ENCODE data around the gene MRPL57.
"Not testable (repeated sequence)": the region's sequence is repeated elsewhere in the genome, so short reads cannot be mapped to it uniquely, and the experiment has no call there.

Gene MRPL57

GRCh38 chr13:21219036-21219381, 42.6 kb downstream of the MRPL57 start:
- Histone ChIP-seq H3K4me1 (ENCODE audit: control insufficient read depth, insufficient read depth, low read length) (no peaks in the 10 kb centered on the region; the same call in 1 of the 2 replicates), H3K9me3 (ENCODE audit: control insufficient read depth, insufficient read depth, low read depth, low read length) (peaks cover 16% of the 10 kb centered on the region; the same call in 1 of the 2 replicates), H3K36me3 (ENCODE audit: control insufficient read depth, insufficient read depth, low read length) (no peaks in the 10 kb centered on the region), H3K27ac (ENCODE audit: low read depth, low read length) (no peak overlapping the region), H3K27me3 (ENCODE audit: control insufficient read depth, insufficient read depth, low read length) (no peaks in the 10 kb centered on the region), H3K4me3 (ENCODE audit: low read depth, low read length) (no peak overlapping the region), H3K9ac (ENCODE audit: low read length) (no peak overlapping the region)

GRCh38 chr13:21219716-21220115, 43.3 kb downstream of the MRPL57 start:
- not testable (repeated sequence) for H3K27ac ChIP-seq (ENCODE audit: low read depth, low read length); H3K9ac ChIP-seq (ENCODE audit: low read length); H3K36me3 ChIP-seq (ENCODE audit: control insufficient read depth, insufficient read depth, low read length); H3K4me1 ChIP-seq (ENCODE audit: control insufficient read depth, insufficient read depth, low read length); H3K4me3 ChIP-seq (ENCODE audit: low read depth, low read length); H3K27me3 ChIP-seq (ENCODE audit: control insufficient read depth, insufficient read depth, low read length)
- peaks cover 16% of the 10 kb centered on the region; the same call in 1 of the 2 replicates for H3K9me3 ChIP-seq (ENCODE audit: control insufficient read depth, insufficient read depth, low read depth, low read length)

- no peak overlapping the region for H3K4me3 ChIP-seq (ENCODE audit: low read depth, low read length)
- H3K9ac ChIP-seq (ENCODE audit: low read length) = no peak overlapping the region
- H3K36me3 ChIP-seq (ENCODE audit: control insufficient read depth, insufficient read depth, low read length) = no peaks in the 10 kb centered on the region
- no peaks in the 10 kb centered on the region; the same call in 1 of the 2 replicates for H3K4me1 ChIP-seq (ENCODE audit: control insufficient read depth, insufficient read depth, low read length)
- H3K27me3 ChIP-seq (ENCODE audit: control insufficient read depth, insufficient read depth, low read length) = no peaks in the 10 kb centered on the region
- H3K27ac ChIP-seq (ENCODE audit: low read depth, low read length) = no peak overlapping the region
- peaks cover 16% of the 10 kb centered on the region; the same call in 1 of the 2 replicates for H3K9me3 ChIP-seq (ENCODE audit: control insufficient read depth, insufficient read depth, low read depth, low read length)
Observed at GRCh38 chr13:21221268-21221667, 44.8 kb downstream of the MRPL57 start.

GRCh38 chr13:21225082-21225481, 48.6 kb downstream of the MRPL57 start:
- Histone ChIP-seq H3K27ac (ENCODE audit: low read depth, low read length) (no peak overlapping the region), H3K9me3 (ENCODE audit: control insufficient read depth, insufficient read depth, low read depth, low read length) (peaks cover 16% of the 10 kb centered on the region; the same call in 1 of the 2 replicates), H3K9ac (ENCODE audit: low read length) (no peak overlapping the region), H3K4me3 (ENCODE audit: low read depth, low read length) (no peak overlapping the region), H3K4me1 (ENCODE audit: control insufficient read depth, insufficient read depth, low read length) (no peaks in the 10 kb centered on the region), H3K27me3 (ENCODE audit: control insufficient read depth, insufficient read depth, low read length) (no peaks in the 10 kb centered on the region), H3K36me3 (ENCODE audit: control insufficient read depth, insufficient read depth, low read length) (no peaks in the 10 kb centered on the region)

- no peaks in the 10 kb centered on the region for H3K36me3 ChIP-seq (ENCODE audit: control insufficient read depth, insufficient read depth, low read length)
- no peaks in the 10 kb centered on the region for H3K27me3 ChIP-seq (ENCODE audit: control insufficient read depth, insufficient read depth, low read length)
- no peak overlapping the region for H3K27ac ChIP-seq (ENCODE audit: low read depth, low read length)
- H3K4me1 ChIP-seq (ENCODE audit: control insufficient read depth, insufficient read depth, low read length) = no peaks in the 10 kb centered on the region
- no peak overlapping the region for H3K4me3 ChIP-seq (ENCODE audit: low read depth, low read length)
- H3K9ac ChIP-seq (ENCODE audit: low read length) = no peak overlapping the region
- H3K9me3 ChIP-seq (ENCODE audit: control insufficient read depth, insufficient read depth, low read depth, low read length) = peaks cover 13% of the 10 kb centered on the region; the same call in 1 of the 2 replicates
Observed at GRCh38 chr13:21225841-21226581, 49.6 kb downstream of the MRPL57 start.

- no peaks in the 10 kb centered on the region for H3K36me3 ChIP-seq (ENCODE audit: control insufficient read depth, insufficient read depth, low read length)
- H3K4me3 ChIP-seq (ENCODE audit: low read depth, low read length) = no peak overlapping the region
- no peaks in the 10 kb centered on the region for H3K9me3 ChIP-seq (ENCODE audit: control insufficient read depth, insufficient read depth, low read depth, low read length)
- no peaks in the 10 kb centered on the region for H3K27me3 ChIP-seq (ENCODE audit: control insufficient read depth, insufficient read depth, low read length)
- no peak overlapping the region for H3K27ac ChIP-seq (ENCODE audit: low read depth, low read length)
- no peak overlapping the region for H3K9ac ChIP-seq (ENCODE audit: low read length)
- no peaks in the 10 kb centered on the region for H3K4me1 ChIP-seq (ENCODE audit: control insufficient read depth, insufficient read depth, low read length)
Observed at GRCh38 chr13:21227917-21228316, 51.5 kb downstream of the MRPL57 start.

Measured in HUES6 (cell line).